Subcutaneous adipose tissue (tissue), 4 donors: ENCODE results near the gene EFHC1. TPM values are rescaled to one million over a fixed set of nuclear protein-coding genes. Genes with fewer than 3 reads are reported as not detected.

Experiments
- total RNA-seq, 4 donors: library from RNA; depleted of rRNA; stranded (reverse); fragments of >200 nt; gene quantifications; one replicate each; pipeline ENCODE4 v1.1.0, GENCODE V29; 2016
- TF ChIP-seq, protein P1 (sequence below): fragments of 450-650 bp; IDR thresholded peaks from one replicate; pipeline ENCODE4 v1.5.1; 2016; ENCODE audit warnings: low read depth, mild to moderate bottlenecking, control low read depth, antibody characterized with exemption, moderate library complexity

The EFHC1 gene
- total RNA-seq, 4 donors from 2014 or later = 26.2 to 33.9 (median 27.3) TPM

GRCh38 chr6:52546192-52546591 is 126.0 kb downstream of the EFHC1 start:
- TF ChIP-seq, protein P1, sequence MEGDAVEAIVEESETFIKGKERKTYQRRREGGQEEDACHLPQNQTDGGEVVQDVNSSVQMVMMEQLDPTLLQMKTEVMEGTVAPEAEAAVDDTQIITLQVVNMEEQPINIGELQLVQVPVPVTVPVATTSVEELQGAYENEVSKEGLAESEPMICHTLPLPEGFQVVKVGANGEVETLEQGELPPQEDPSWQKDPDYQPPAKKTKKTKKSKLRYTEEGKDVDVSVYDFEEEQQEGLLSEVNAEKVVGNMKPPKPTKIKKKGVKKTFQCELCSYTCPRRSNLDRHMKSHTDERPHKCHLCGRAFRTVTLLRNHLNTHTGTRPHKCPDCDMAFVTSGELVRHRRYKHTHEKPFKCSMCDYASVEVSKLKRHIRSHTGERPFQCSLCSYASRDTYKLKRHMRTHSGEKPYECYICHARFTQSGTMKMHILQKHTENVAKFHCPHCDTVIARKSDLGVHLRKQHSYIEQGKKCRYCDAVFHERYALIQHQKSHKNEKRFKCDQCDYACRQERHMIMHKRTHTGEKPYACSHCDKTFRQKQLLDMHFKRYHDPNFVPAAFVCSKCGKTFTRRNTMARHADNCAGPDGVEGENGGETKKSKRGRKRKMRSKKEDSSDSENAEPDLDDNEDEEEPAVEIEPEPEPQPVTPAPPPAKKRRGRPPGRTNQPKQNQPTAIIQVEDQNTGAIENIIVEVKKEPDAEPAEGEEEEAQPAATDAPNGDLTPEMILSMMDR = no peak

DNA sequence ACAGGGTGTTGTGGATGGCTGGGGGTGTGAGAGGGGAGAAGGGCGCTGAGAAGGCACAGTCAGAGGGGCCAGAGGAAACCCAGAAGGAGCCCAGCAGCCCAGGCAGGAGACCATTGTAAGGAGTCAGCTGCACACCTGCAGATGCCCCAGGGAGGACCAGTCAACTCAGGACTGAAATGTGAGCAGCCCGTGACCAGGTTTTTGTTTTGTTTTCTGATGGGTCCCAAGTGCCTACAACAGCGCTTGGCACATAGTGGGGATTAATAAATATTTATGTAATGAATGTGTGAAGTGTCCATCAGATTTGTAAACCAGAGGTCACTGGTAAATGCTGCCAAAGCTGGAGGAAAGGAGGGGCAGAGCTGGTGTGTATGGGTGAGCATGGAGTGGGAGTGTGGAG is 126.5 kb downstream of the EFHC1 start:
- TF ChIP-seq, protein P1 = no peak

DNA sequence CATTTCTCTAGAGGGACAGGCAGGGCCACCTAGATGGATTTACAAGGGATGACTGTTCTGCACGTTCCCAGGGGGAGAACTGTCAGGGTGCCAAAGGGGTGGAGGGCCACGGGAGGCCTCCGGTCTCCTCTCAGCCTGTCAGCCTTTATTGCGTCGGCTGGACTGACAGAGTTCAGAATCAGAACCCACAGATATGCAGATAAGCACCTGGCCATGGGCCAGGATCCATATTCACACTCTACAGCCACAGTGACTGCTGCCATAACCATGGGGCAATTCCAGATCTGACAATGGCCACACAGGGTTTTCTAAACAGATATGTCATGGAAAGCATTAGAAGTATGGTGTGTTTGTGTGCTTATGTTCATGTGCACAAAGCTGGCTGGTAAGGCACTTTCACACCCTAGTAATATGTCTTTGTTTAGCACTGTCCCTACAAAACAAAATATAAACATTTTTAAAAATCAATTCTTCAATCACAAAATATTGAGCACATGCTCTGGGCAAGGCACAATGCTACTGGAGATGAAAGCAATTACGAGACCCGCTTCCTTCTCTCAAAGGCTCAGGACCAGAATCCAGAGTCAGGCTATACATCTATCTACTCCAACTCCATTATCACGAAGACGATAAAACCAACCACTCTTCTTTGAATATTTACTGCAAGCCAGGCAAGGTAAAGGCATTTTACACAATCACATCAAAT is 127.7 kb downstream of the EFHC1 start:
- TF ChIP-seq, protein P1 = no peak

DNA sequence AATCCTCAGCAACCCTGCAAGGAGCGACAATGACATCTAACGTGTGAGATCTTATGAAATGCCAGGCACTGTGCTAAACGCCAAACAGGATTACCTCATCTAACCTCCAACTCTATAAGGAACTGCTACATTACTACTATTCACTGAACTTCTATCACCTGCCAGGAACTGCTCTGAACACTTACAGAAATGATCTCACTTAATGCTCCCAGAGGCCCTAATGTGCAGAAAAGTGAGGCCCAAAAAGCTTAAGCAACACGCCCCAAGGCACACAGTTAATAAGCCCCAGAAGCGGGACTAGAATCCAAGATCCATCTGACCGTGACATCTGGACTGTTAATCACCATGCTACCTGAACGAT is 128.2 kb downstream of the EFHC1 start:
- TF ChIP-seq, protein P1 = no peak

GRCh38 chr6:52548999-52549398 is 128.9 kb downstream of the EFHC1 start:
- TF ChIP-seq, protein P1 = no peak

DNA sequence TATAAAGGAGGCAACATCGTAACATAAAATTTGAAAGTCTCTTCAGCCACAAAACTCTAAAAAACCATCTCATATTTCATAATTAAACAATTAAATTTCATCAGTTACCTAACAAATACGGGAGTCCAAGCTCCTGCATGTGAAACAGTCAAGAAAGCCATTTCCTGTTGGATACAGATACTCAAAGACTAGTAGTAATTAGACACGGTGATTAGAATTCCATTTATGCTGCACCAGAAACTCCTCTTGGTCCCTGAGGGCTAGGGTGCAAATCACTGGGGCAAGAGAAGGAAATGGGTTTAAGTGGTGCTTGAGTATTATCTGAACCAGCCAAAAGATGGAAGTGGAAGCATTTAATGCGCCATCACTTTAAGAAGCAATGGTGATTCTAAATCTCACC is 129.3 kb downstream of the EFHC1 start:
- TF ChIP-seq, protein P1 = no peak

DNA sequence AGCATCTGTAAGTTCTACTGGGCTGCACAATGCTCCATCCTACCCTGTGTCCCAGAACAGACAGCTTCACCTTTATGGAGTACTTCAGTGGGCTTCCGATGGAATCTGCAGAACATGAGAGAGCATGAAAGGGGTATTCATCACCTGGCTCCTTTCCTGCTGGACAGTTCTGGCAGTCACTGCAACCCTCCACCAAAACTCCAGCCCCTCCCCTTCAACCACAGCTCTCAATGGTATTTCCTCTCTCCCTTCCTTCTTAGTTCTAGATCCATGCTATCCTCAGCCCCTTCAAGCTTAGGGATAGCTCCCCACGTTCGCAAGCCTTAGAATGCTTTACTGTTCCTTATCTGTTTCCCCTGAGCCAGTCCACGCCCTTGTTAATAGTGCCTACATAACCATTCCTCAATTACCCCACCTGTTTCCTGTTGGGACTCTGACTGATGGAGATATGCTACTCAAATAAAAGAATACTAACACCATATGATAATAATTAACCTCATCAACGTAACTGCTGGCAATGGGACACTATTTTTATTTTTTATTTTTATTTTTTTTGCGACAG is 130.0 kb downstream of the EFHC1 start:
- TF ChIP-seq, protein P1 = no peak
